ENCODE measurements around the gene GARRE1.

The GARRE1 gene

GRCh38 chr19:34291235-34291634, 36.9 kb downstream of the GARRE1 start:
- DNase-seq (ENCODE audit: low read depth), result no peak

- DNase-seq (ENCODE audit: low read depth), result no peak
Measured at GRCh38 chr19:34295103-34295502, 40.7 kb downstream of the GARRE1 start.

GRCh38 chr19:34298891-34299520, 44.7 kb downstream of the GARRE1 start:
- DNase-seq (ENCODE audit: low read depth), result no peak

- no peak for DNase-seq (ENCODE audit: low read depth)
Measured at GRCh38 chr19:34299576-34299975, 45.2 kb downstream of the GARRE1 start.

GRCh38 chr19:34300380-34300779, 46.0 kb downstream of the GARRE1 start:
- DNase-seq (ENCODE audit: low read depth), result no peak

GRCh38 chr19:34300962-34301361, 46.6 kb downstream of the GARRE1 start:
- DNase-seq (ENCODE audit: low read depth), result no peak

Data from GM04503 (cell line).